Gastrocnemius medialis (tissue), 4 donors: Measurements from ENCODE around the gene SLC16A13.

ENCODE experiments used
- CTCF ChIP-seq, 5 experiments: fragments of 450-650 bp in 3 of 5; fragments of 200-600 bp in 2 of 5; sonication (generic) in 2 of 5; IDR thresholded peaks in 4 of 5; conservative IDR thresholded peaks in 1 of 5; 1 replicate in 4 of 5; 2 replicates in 1 of 5; pipeline ENCODE4 v1.5.1; 2016 to 2019; ENCODE audit warnings: antibody characterized with exemption in 5 of 5, mild to moderate bottlenecking in 3 of 5, moderate library complexity in 3 of 5
- POLR2A ChIP-seq, 2 donors: fragments of 450-650 bp; IDR thresholded peaks; one replicate each; pipeline ENCODE4 v1.6.1; 2017; ENCODE audit warnings: antibody characterized with exemption in 2 of 2, mild to moderate bottlenecking in 2 of 2, moderate library complexity in 2 of 2

GRCh38 chr17:7011942-7012254, 23.9 kb upstream of the SLC16A13 start:
- TF ChIP-seq CTCF (IDR thresholded peaks at IDR 0.05 in 4 of 5, conservative IDR thresholded peaks at IDR 0.05 in 1 of 5) (no peak), POLR2A (IDR thresholded peaks at IDR 0.05) (no peak)
